T-helper 2 cell treated with Interferon-gamma antibody and Interleukin-4, amounts not matched to agents 5 μg/mL and 100 μg/mL, for 36 hours (primary cell): ENCODE results near the gene PHACTR1.
"Not testable (repeated sequence)": the region's sequence is repeated elsewhere in the genome, so short reads cannot be mapped to it uniquely, and the experiment has no call there.

Source experiments
- DNase-seq: peaks from one replicate; pipeline ENCODE4 v3.0.0; 2021; ENCODE audit warnings: low spot score
- H3K27ac Mint-ChIP-seq: one replicate; pipeline ENCODE4 v1.8.0; 2021; ENCODE audit warnings: mild to moderate bottlenecking, mixed read lengths
- H3K27me3 Mint-ChIP-seq: one replicate; pipeline ENCODE4 v1.8.0; 2021; ENCODE audit warnings: low read depth, mixed read lengths
- H3K36me3 Mint-ChIP-seq: one replicate; pipeline ENCODE4 v1.8.0; 2021; ENCODE audit warnings: low read depth, mixed read lengths
- H3K4me1 Mint-ChIP-seq: one replicate; pipeline ENCODE4 v1.8.0; 2021; ENCODE audit warnings: low read depth, mixed read lengths
- H3K4me3 Mint-ChIP-seq: one replicate; pipeline ENCODE4 v1.8.0; 2022; ENCODE audit warnings: mild to moderate bottlenecking, moderate library complexity, mixed read lengths
- H3K9me3 Mint-ChIP-seq: one replicate; pipeline ENCODE4 v1.8.0; 2021; ENCODE audit warnings: mixed read lengths

PHACTR1 gene

GRCh38 chr6:12720310-12720709 lies 3.7 kb downstream of the PHACTR1 start:
- H3K9me3 Mint-ChIP-seq = no peaks in the 10 kb centered on the region
- H3K27ac Mint-ChIP-seq = no peak overlapping the region
- H3K4me1 Mint-ChIP-seq = no peaks in the 10 kb centered on the region
- no peaks in the 10 kb centered on the region for H3K27me3 Mint-ChIP-seq
- H3K4me3 Mint-ChIP-seq = no peak overlapping the region
- no peak for DNase-seq
- H3K36me3 Mint-ChIP-seq = no peaks in the 10 kb centered on the region

GRCh38 chr6:12725263-12725662 lies 8.7 kb downstream of the PHACTR1 start:
- Mint-ChIP-seq H3K9me3 (no peaks in the 10 kb centered on the region), H3K4me1 (no peaks in the 10 kb centered on the region), H3K36me3 (no peaks in the 10 kb centered on the region), H3K27ac (no peak overlapping the region), H3K4me3 (no peak overlapping the region), H3K27me3 (no peaks in the 10 kb centered on the region)
- DNase-seq = no peak

GRCh38 chr6:12729467-12729866 lies 12.9 kb downstream of the PHACTR1 start:
- no peaks in the 10 kb centered on the region for H3K9me3 Mint-ChIP-seq
- H3K36me3 Mint-ChIP-seq = no peaks in the 10 kb centered on the region
- H3K27ac Mint-ChIP-seq = no peak overlapping the region
- DNase-seq = no peak
- H3K27me3 Mint-ChIP-seq = no peaks in the 10 kb centered on the region
- H3K4me1 Mint-ChIP-seq = no peaks in the 10 kb centered on the region
- H3K4me3 Mint-ChIP-seq = no peak overlapping the region

GRCh38 chr6:12730809-12731208 lies 14.2 kb downstream of the PHACTR1 start:
- H3K9me3 Mint-ChIP-seq, H3K27ac Mint-ChIP-seq, H3K36me3 Mint-ChIP-seq, H3K4me1 Mint-ChIP-seq, DNase-seq, H3K4me3 Mint-ChIP-seq, H3K27me3 Mint-ChIP-seq: not testable (repeated sequence)

- no peak for DNase-seq
- Mint-ChIP-seq H3K4me3 (no peak overlapping the region), H3K27ac (no peak overlapping the region), H3K36me3 (no peaks in the 10 kb centered on the region), H3K9me3 (no peaks in the 10 kb centered on the region), H3K27me3 (no peaks in the 10 kb centered on the region), H3K4me1 (no peaks in the 10 kb centered on the region)
Measured at GRCh38 chr6:12733876-12734275, 17.3 kb downstream of the PHACTR1 start.

- H3K4me1 Mint-ChIP-seq = no peaks in the 10 kb centered on the region
- H3K4me3 Mint-ChIP-seq = no peak overlapping the region
Measured at GRCh38 chr6:12735786-12736185, 19.2 kb downstream of the PHACTR1 start.

GRCh38 chr6:12748411-12748810 lies 31.8 kb downstream of the PHACTR1 start:
- H3K4me3 Mint-ChIP-seq = no peak overlapping the region
- no peaks in the 10 kb centered on the region for H3K4me1 Mint-ChIP-seq
- no peaks in the 10 kb centered on the region for H3K36me3 Mint-ChIP-seq
- no peak for DNase-seq
- no peak overlapping the region for H3K27ac Mint-ChIP-seq
- peaks cover 3% of the 10 kb centered on the region for H3K9me3 Mint-ChIP-seq
- H3K27me3 Mint-ChIP-seq = peaks cover 22% of the 10 kb centered on the region

More at GRCh38 chr6:12735786-12736185, 19.2 kb downstream of the PHACTR1 start:
- no peak overlapping the region for H3K27ac Mint-ChIP-seq
- H3K9me3 Mint-ChIP-seq = no peaks in the 10 kb centered on the region
- DNase-seq = no peak
- no peaks in the 10 kb centered on the region for H3K27me3 Mint-ChIP-seq
- no peaks in the 10 kb centered on the region for H3K36me3 Mint-ChIP-seq

- Mint-ChIP-seq H3K9me3 (peaks cover 3% of the 10 kb centered on the region), H3K4me3 (no peak overlapping the region), H3K27me3 (peaks cover 22% of the 10 kb centered on the region), H3K4me1 (no peaks in the 10 kb centered on the region), H3K36me3 (no peaks in the 10 kb centered on the region), H3K27ac (no peak overlapping the region)
- DNase-seq = no peak
Measured at GRCh38 chr6:12748815-12749521, 32.4 kb downstream of the PHACTR1 start.

- H3K4me1 Mint-ChIP-seq = no peaks in the 10 kb centered on the region
- peaks cover 22% of the 10 kb centered on the region for H3K27me3 Mint-ChIP-seq
- no peak overlapping the region for H3K4me3 Mint-ChIP-seq
- no peaks in the 10 kb centered on the region for H3K36me3 Mint-ChIP-seq
- no peak for DNase-seq
- H3K27ac Mint-ChIP-seq = no peak overlapping the region
- H3K9me3 Mint-ChIP-seq = no peaks in the 10 kb centered on the region
Measured at GRCh38 chr6:12749531-12750379, 33.2 kb downstream of the PHACTR1 start.

- no peak for DNase-seq
- no peaks in the 10 kb centered on the region for H3K36me3 Mint-ChIP-seq
- no peaks in the 10 kb centered on the region for H3K9me3 Mint-ChIP-seq
- H3K27me3 Mint-ChIP-seq = peaks cover 22% of the 10 kb centered on the region
- H3K4me1 Mint-ChIP-seq = no peaks in the 10 kb centered on the region
- H3K27ac Mint-ChIP-seq = no peak overlapping the region
- no peak overlapping the region for H3K4me3 Mint-ChIP-seq
Measured at GRCh38 chr6:12750416-12750815, 33.8 kb downstream of the PHACTR1 start.

- Mint-ChIP-seq H3K9me3 (no peaks in the 10 kb centered on the region), H3K4me3 (no peak overlapping the region), H3K4me1 (no peaks in the 10 kb centered on the region), H3K36me3 (no peaks in the 10 kb centered on the region), H3K27me3 (peaks cover 22% of the 10 kb centered on the region), H3K27ac (no peak overlapping the region)
- peak; percentile 4 for DNase-seq
Measured at GRCh38 chr6:12751694-12752325, 35.2 kb downstream of the PHACTR1 start.

- no peak for DNase-seq
- H3K27me3 Mint-ChIP-seq = peaks cover 17% of the 10 kb centered on the region
Measured at GRCh38 chr6:12753036-12753435, 36.5 kb downstream of the PHACTR1 start.

GRCh38 chr6:12760226-12760625 lies 43.7 kb downstream of the PHACTR1 start:
- no peak overlapping the region for H3K4me3 Mint-ChIP-seq
- H3K27me3 Mint-ChIP-seq = no peaks in the 10 kb centered on the region
- H3K36me3 Mint-ChIP-seq = no peaks in the 10 kb centered on the region
- H3K27ac Mint-ChIP-seq = no peak overlapping the region
- no peaks in the 10 kb centered on the region for H3K4me1 Mint-ChIP-seq
- no peaks in the 10 kb centered on the region for H3K9me3 Mint-ChIP-seq
- DNase-seq = no peak

More at GRCh38 chr6:12753036-12753435, 36.5 kb downstream of the PHACTR1 start:
- H3K36me3 Mint-ChIP-seq = no peaks in the 10 kb centered on the region
- H3K9me3 Mint-ChIP-seq = no peaks in the 10 kb centered on the region
- no peak overlapping the region for H3K4me3 Mint-ChIP-seq
- no peaks in the 10 kb centered on the region for H3K4me1 Mint-ChIP-seq
- H3K27ac Mint-ChIP-seq = no peak overlapping the region

- no peaks in the 10 kb centered on the region for H3K27me3 Mint-ChIP-seq
- H3K9me3 Mint-ChIP-seq = no peaks in the 10 kb centered on the region
- H3K27ac Mint-ChIP-seq = no peak overlapping the region
- no peaks in the 10 kb centered on the region for H3K36me3 Mint-ChIP-seq
- no peak for DNase-seq
- H3K4me3 Mint-ChIP-seq = no peak overlapping the region
- H3K4me1 Mint-ChIP-seq = no peaks in the 10 kb centered on the region
Measured at GRCh38 chr6:12760911-12761310, 44.3 kb downstream of the PHACTR1 start.
